ENCODE measurements around the gene TCF12.
"Not testable (repeated sequence)": the region's sequence is repeated elsewhere in the genome, so short reads cannot be mapped to it uniquely, and the experiment has no call there.

TCF12 gene

GRCh38 chr15:56948000-56948763, 29.7 kb downstream of the TCF12 start:
- DNase-seq = no peak

GRCh38 chr15:56948764-56949101, 30.3 kb downstream of the TCF12 start:
- no peak for DNase-seq

- no peak for DNase-seq
These were observed 32.5 kb downstream of the TCF12 start for GRCh38 chr15:56950979-56951378.

- no peak for DNase-seq
These were observed 35.3 kb downstream of the TCF12 start for GRCh38 chr15:56953790-56954189.

GRCh38 chr15:56955011-56955410, 36.6 kb downstream of the TCF12 start:
- DNase-seq = not testable (repeated sequence)

GRCh38 chr15:56956538-56956937, 38.1 kb downstream of the TCF12 start:
- no peak for DNase-seq

- DNase-seq = no peak
These were observed 39.5 kb downstream of the TCF12 start for GRCh38 chr15:56957812-56958406.

GRCh38 chr15:56959318-56959648, 40.8 kb downstream of the TCF12 start:
- DNase-seq = no peak

- no peak for DNase-seq
These were observed 41.7 kb downstream of the TCF12 start for GRCh38 chr15:56960116-56960515.

- DNase-seq = no peak
These were observed 44.7 kb downstream of the TCF12 start for GRCh38 chr15:56963126-56963525.

- DNase-seq = no peak
These were observed 45.3 kb downstream of the TCF12 start for GRCh38 chr15:56963710-56964109.

- DNase-seq = no peak
These were observed 45.7 kb downstream of the TCF12 start for GRCh38 chr15:56964182-56964581.

GRCh38 chr15:56965231-56966013, 47.0 kb downstream of the TCF12 start:
- DNase-seq = no peak

GRCh38 chr15:56967336-56967735, 48.9 kb downstream of the TCF12 start:
- DNase-seq = no peak

- no peak for DNase-seq
These were observed 49.8 kb downstream of the TCF12 start for GRCh38 chr15:56968256-56968655.

GRCh38 chr15:56968821-56969220, 50.4 kb downstream of the TCF12 start:
- DNase-seq = no peak

- no peak for DNase-seq
These were observed 50.9 kb downstream of the TCF12 start for GRCh38 chr15:56969265-56969895.

- no peak for DNase-seq
These were observed 53.1 kb downstream of the TCF12 start for GRCh38 chr15:56971571-56971970.

GRCh38 chr15:56972016-56972415, 53.6 kb downstream of the TCF12 start:
- no peak for DNase-seq

GRCh38 chr15:56972426-56972825, 54.0 kb downstream of the TCF12 start:
- DNase-seq = no peak

- DNase-seq = no peak
These were observed 55.0 kb downstream of the TCF12 start for GRCh38 chr15:56973463-56973862.

GRCh38 chr15:56977232-56977631, 58.8 kb downstream of the TCF12 start:
- DNase-seq = no peak

- DNase-seq = no peak
These were observed 60.6 kb downstream of the TCF12 start for GRCh38 chr15:56978898-56979662.
